Measurements from ENCODE around the gene GNL1.

DNA sequence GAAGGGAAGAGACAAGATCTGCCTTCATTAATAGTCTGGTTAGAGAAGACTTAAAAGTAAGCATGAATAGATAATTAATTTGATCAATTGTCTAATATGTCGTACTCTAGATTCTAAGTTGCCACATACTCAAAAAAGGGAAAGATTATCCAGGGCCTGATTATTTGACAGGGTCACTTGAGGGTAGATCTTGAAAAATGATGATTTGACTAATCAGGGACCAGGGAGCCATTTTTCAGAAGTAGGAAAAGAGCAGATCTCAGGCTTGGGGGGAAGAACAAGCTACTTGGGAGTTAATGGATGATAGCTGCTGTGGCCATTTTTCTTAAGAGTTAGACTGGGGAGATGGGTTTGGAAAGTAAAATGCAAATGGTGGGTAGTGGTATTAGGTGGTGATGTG, 36.0 kb upstream of the GNL1 start:
- TF ChIP-seq, protein P1, sequence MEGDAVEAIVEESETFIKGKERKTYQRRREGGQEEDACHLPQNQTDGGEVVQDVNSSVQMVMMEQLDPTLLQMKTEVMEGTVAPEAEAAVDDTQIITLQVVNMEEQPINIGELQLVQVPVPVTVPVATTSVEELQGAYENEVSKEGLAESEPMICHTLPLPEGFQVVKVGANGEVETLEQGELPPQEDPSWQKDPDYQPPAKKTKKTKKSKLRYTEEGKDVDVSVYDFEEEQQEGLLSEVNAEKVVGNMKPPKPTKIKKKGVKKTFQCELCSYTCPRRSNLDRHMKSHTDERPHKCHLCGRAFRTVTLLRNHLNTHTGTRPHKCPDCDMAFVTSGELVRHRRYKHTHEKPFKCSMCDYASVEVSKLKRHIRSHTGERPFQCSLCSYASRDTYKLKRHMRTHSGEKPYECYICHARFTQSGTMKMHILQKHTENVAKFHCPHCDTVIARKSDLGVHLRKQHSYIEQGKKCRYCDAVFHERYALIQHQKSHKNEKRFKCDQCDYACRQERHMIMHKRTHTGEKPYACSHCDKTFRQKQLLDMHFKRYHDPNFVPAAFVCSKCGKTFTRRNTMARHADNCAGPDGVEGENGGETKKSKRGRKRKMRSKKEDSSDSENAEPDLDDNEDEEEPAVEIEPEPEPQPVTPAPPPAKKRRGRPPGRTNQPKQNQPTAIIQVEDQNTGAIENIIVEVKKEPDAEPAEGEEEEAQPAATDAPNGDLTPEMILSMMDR (IDR thresholded peaks at IDR 0.05; ENCODE audit: borderline replicate concordance, extremely low read depth, low read length, poor library complexity, severe bottlenecking), result no peak
- no peak for TF ChIP-seq EZH2 (IDR thresholded peaks at IDR 0.05; ENCODE audit: borderline replicate concordance, low read depth, low read length, severe bottlenecking)

Measured in DND-41 (cell line).